KG1 (cell line): Measurements from ENCODE around the gene POLN.
A peak's percentile ranks its signal among the peaks of the same experiment; 100 is the strongest.
"Not testable (repeated sequence)": the region's sequence is repeated elsewhere in the genome, so short reads cannot be mapped to it uniquely, and the experiment has no call there.

ENCODE experiments used
- DNase-seq: peaks from one replicate; lab custom pipeline; 2025; lab: John Stamatoyannopoulos, UW

Gene POLN

DNA sequence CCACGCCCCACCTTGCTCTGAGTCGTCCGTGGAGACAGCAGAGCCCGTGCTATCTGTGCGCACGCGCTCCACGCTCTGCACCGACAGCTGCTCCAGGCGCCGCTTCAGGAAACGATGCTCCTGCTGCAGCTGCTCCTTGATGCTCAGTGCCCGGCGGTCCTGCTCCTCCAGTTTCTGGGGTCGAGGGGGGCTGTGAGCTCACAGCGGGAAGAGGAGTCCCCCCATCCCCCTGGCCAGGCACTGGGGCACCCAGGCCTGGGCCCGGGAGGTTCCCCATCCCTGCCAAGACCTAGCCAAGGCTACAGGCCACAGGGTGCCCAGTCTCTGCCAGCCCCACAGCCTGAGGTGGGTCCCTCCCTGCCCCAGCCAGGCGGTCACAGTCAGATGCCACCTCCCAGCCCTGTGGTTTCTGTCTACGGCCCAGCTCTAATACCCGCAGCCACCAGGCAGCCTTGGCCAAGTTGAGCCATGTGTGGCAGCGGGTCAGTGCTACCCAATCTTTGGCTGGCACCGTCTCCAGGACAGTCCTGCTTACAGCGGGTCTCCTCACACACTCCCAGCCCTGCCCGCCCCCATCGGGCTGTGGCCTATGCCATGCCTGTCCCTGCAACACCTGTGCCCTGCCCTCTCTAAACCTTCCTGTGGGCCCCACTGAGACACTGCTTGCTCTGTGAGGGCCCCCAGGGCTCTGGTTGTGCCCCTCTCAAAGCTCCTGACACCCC lies 9.3 kb upstream of the POLN start:
- DNase-seq = no peak

- no peak for DNase-seq
Observed at GRCh38 chr4:2250357-2251072, 8.6 kb upstream of the POLN start.

GRCh38 chr4:2249526-2250356 lies 7.8 kb upstream of the POLN start:
- DNase-seq = no peak

- no peak for DNase-seq
Observed at GRCh38 chr4:2248821-2249261, 6.9 kb upstream of the POLN start.

GRCh38 chr4:2248044-2248780 lies 6.3 kb upstream of the POLN start:
- DNase-seq = no peak

DNA sequence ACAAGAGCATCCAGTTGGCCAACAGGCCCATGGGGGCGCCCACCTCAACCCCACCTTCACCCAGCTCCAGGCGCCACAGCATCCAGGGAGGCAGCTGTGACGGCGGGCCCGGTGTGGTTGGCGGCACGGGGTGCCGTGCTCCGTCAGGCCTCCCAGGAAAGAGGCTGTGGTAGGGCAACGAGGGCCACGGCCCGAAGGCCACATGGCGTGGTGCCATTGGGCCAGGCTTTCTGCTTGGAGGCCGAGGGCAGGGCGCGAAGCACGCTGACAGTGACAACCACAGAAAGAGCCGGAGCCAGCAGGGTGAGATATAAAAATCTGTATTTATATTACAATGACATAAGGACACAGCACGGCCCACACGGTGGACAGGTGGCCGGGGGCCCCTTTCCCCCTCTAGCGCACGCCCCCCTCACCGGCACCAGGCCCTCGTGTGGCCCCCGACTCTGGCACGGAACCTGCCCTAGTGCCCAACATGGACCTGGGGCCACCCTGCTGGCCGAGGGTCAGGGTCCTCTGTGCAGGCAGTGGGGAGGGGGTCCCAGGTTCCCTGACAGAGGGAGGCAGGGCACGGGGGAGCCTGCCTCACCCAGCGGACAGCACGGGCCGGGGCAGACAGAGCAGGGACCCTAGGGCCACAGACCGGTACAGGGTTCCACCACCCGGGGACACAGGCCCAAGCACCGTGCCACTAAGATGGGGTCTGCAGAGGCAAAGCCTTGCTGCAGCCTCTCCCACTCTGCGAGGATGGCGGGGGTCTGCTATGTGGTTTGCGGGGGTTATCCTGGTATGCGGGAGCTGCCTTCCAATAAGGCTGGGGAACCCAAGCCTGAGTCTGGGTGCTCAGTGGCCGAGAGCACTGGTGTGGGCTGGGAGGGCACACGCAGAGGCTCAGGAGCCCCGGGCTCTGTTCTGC lies 5.5 kb upstream of the POLN start:
- no peak for DNase-seq

GRCh38 chr4:2246384-2247127 lies 4.6 kb upstream of the POLN start:
- no peak for DNase-seq

GRCh38 chr4:2245787-2246275 lies 3.9 kb upstream of the POLN start:
- DNase-seq = no peak

GRCh38 chr4:2245057-2245786 lies 3.3 kb upstream of the POLN start:
- no peak for DNase-seq

GRCh38 chr4:2243681-2244380 lies 1.9 kb upstream of the POLN start:
- DNase-seq = peak; percentile 28

- no peak for DNase-seq
Observed at GRCh38 chr4:2241003-2241402, 918 bp downstream of the POLN start.

DNA sequence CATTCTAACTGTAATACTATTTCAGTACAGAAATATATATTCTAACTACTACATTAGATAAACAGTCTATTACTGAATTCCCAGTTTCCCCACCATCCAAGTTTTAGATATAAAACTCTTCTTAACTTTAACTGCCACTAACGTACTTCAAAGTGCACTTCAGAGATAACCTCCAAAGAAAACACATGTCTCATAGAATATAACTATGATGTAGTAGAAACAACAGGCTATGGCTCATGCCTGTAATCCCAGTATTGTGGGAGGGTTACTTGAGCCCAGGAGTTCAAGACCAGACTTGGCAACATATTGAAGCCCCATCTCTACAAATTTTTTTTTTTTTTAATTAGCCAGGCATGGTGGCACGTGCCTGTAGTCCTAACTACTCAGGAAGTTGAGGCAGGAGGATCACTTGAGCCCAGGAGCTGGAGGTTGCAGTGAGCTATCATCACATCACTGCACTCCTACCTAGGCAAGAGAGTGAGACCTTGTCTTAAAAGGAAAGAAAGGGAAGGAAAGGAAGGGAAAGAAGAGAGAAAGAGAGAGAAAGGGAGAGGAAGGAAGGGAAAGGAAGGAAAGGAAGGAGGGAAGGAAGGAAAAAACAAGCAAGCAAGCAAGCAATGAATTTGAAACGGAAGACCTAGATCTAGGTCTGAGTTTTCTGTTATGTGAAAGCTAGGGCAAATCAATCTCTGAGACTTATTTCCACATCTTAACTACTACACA lies 4.8 kb downstream of the POLN start:
- no peak for DNase-seq

DNA sequence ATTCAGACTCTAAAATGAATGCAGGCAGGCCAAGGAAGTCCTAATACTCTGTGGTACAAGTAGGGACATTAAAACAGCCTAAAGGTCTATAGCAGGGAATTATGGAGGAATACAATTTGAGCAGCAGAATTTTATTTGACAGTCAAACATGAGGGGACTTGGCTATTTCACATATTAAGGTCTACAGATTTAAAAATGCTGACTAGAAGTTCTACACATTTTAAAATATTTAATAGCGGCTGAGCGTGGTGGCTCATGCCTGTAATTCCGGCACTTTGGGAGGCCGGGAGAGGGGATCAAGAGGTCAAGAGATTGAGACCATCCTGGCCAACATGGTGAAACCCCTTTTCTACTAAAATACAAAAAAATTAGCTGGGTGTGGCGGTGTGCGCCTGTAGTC lies 10.8 kb downstream of the POLN start:
- no peak for DNase-seq

DNA sequence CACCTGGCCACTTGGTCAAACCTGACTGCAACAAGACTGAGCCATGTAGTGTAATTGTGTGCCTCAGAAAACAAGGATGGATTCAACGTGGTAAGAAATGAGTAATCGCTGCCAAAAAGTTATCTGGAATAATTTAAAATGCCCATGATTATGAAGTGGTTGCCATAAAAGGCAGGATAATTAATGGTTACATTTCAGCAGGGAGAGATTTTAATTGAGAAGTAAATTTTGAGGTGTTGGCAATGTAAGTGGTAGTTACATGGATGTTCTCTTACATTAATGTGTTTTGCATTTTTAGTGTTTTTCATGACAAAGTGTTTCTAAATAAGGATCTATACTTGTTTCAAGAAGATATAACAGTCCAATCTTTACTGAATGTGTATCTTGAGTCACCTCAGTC lies 15.7 kb downstream of the POLN start:
- DNase-seq = no peak

- DNase-seq = no peak
Observed at GRCh38 chr4:2222838-2223237, 19.1 kb downstream of the POLN start.

DNA sequence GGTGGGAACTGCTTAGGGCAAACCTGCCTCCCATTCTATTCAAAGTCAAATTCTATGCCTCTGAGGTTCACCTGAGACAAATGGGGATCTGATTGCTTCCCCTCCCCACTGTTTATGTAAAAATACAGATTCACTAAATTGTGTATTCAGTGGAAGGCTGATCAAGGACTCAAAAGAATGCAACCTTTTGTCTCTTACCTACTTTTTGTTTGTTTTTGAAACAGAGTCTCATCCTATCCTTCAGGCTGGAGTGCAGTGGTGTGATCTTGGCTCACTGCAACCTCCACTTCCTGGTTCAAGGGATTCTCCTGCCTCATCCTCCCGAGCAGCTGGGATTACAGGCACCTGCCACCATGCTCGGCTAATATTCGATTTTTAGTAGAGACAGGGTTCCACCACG lies 20.5 kb downstream of the POLN start:
- DNase-seq = not testable (repeated sequence)

GRCh38 chr4:2220016-2220630 lies 21.8 kb downstream of the POLN start:
- peak; percentile 45 for DNase-seq
